ENCODE data around the gene SLC22A5. TPM values are rescaled to one million over a fixed set of nuclear protein-coding genes. Genes with fewer than 3 reads are reported as not detected.

SLC22A5 gene
- total and polyA plus RNA-seq, 9 of the 15 experiments (the other 6 are each of a cell fraction or from before 2014, with no cell fraction given): 3.0 to 16.6 (median 8.3) TPM

- 0 out of 2 replicates have a peak, but pooled peaks have one; percentile 64 for TF ChIP-seq ARID4B (CRISPR knock-in tag; IDR thresholded peaks at IDR 0.05)
- TF ChIP-seq GABPB2 (CRISPR knock-in tag; conservative IDR thresholded peaks at IDR 0.05): peak; percentile 14; the same call in 1 of the 2 replicates
- peak in 1 of 2 experiments; percentile 31; a peak in 1 of 4 replicates for TF ChIP-seq TBL1XR1 (IDR thresholded peaks at IDR 0.05; ENCODE audit: low read length in 2 of 2)
- 0 out of 2 replicates have a peak, but pooled peaks have one; percentile 25 for TF ChIP-seq FOXM1 (IDR thresholded peaks at IDR 0.05; ENCODE audit: low read depth)
- no peak for TF ChIP-seq FOXM1 (CRISPR knock-in tag; IDR thresholded peaks at IDR 0.05; ENCODE audit: low read depth)
- no peak for TF ChIP-seq DPF2 (IDR thresholded peaks at IDR 0.05)
- peak; percentile 70 for TF ChIP-seq HMGXB4 (CRISPR knock-in tag; IDR thresholded peaks at IDR 0.05)
- TF ChIP-seq CTBP1 (IDR thresholded peaks at IDR 0.05; ENCODE audit: borderline replicate concordance): peak; percentile 95
- peak; percentile 82 for TF ChIP-seq VEZF1 (CRISPR knock-in tag; IDR thresholded peaks at IDR 0.05)
- TF ChIP-seq FOXP4 (CRISPR knock-in tag; IDR thresholded peaks at IDR 0.05; ENCODE audit: borderline replicate concordance): 0 out of 2 replicates have a peak, but pooled peaks have one; percentile 67
- TF ChIP-seq THAP12 (CRISPR knock-in tag; IDR thresholded peaks at IDR 0.05): peak; percentile 66
- TF ChIP-seq ZNF263 (CRISPR knock-in tag; IDR thresholded peaks at IDR 0.05; ENCODE audit: borderline replicate concordance): peak; percentile 23; the same call in 1 of the 2 replicates
- TF ChIP-seq PCBP1 (IDR thresholded peaks at IDR 0.05; ENCODE audit: low read depth, low read length, poor library complexity, severe bottlenecking): peak; percentile 62
These were observed 41.2 kb downstream of the SLC22A5 start (continued) for GRCh38 chr5:132410451-132411303.
